Adrenal gland (tissue), 12 donors: Measurements from ENCODE around the gene DCTN1. TPM values are rescaled to one million over a fixed set of nuclear protein-coding genes. Genes with fewer than 3 reads are reported as not detected.

Source experiments
- DNase-seq, 7 donors: peaks; one replicate each; pipeline ENCODE4 v3.0.0-alpha.2; 2019 to 2020
- H3K27ac ChIP-seq, 5 donors: fragments of 200-600 bp; sonication (generic) in 4 of 5; 1 replicate in 3 of 5; 2 replicates in 2 of 5; pipeline versions ENCODE4 v1.5.1 to v1.8.0; 2016 to 2020; ENCODE audit warnings: mild to moderate bottlenecking in 1 of 5
- H3K27me3 ChIP-seq: fragments of 200-600 bp; 2 replicates; pipeline ENCODE4 v1.8.0; 2021
- H3K36me3 ChIP-seq, 2 donors: fragments of 200-600 bp; replicated peaks in 1 of 2; 1 replicate in 1 of 2; 2 replicates in 1 of 2; pipeline versions ENCODE4 v1.5.1 to v1.8.0; 2018 to 2022
- H3K4me1 ChIP-seq, 2 donors: fragments of 200-600 bp; replicated peaks in 1 of 2; 1 replicate in 1 of 2; 2 replicates in 1 of 2; pipeline versions ENCODE4 v1.5.1 to v1.8.0; 2018 to 2021
- H3K4me3 ChIP-seq, 4 donors: fragments of 200-600 bp; sonication (generic) in 3 of 4; one replicate each; pipeline ENCODE4 v1.5.1; 2016 to 2018
- H3K9me3 ChIP-seq, 3 donors: fragments of 200-600 bp; sonication (generic) in 1 of 3; replicated peaks in 1 of 3; 1 replicate in 2 of 3; 2 replicates in 1 of 3; pipeline versions ENCODE4 v1.5.1 to v1.8.0; 2016 to 2021
- POLR2A ChIP-seq, 2 donors: fragments of 450-650 bp; IDR thresholded peaks; one replicate each; pipeline ENCODE4 v1.6.1; 2017; ENCODE audit warnings: antibody characterized with exemption in 2 of 2, mild to moderate bottlenecking in 2 of 2, moderate library complexity in 1 of 2
- WGBS, 4 donors: extraction: QIAGEN DNeasy Blood & Tissue Kit in 2 of 4; methylation state at CpG; one replicate each; pipeline versions ENCODE4 v1.1.5 to v1.1.7; 2013 to 2017; 5-methylcytosine and 5-hydroxymethylcytosine counted together
- intact Hi-C, 2 donors: fragments of 100-400 bp; cut with DNase I; formaldehyde crosslinking; loops; one replicate each; pipeline versions ENCODE4 v1.14.1 to v1.15.0; 2022 to 2023
- polyA plus RNA-seq, 3 donors: library from polyadenylated mRNA; stranded (reverse); fragments of 200-250 nt in 2 of 3; fragments of 350-450 nt in 1 of 3; fragmentation: Illumina TruSeq in 1 of 3; extraction: RNeasy Lipid Tissue Mini Kit (QIAGEN cat#74804) in 1 of 3; gene quantifications; one replicate each; pipeline ENCODE4 v1.2.3, GENCODE V29; 2013 to 2014
- total RNA-seq, 9 donors: library from RNA; depleted of rRNA in 4 of 9; stranded (reverse); fragments of >200 nt in 4 of 9; fragments of 120-200 nt in 1 of 9; fragmentation: NEBNext Ultra II Directional in 1 of 9; extraction: Animal tissue kit (Norgen Biotek cat#: 25700) in 1 of 9; gene quantifications; one replicate each; pipeline versions ENCODE4 v1.1.0 to v1.2.4, GENCODE V29; 2013 to 2023
- TF ChIP-seq, protein P1 (sequence below), 6 experiments: fragments of 450-650 bp in 4 of 6; fragments of 200-600 bp in 2 of 6; sonication (generic) in 1 of 6; IDR thresholded peaks; 1 replicate in 5 of 6; 2 replicates in 1 of 6; pipeline versions ENCODE4 v1.5.1 to v1.8.0; 2016 to 2021; ENCODE audit warnings: antibody characterized with exemption in 6 of 6, mild to moderate bottlenecking in 2 of 6, moderate library complexity in 1 of 6
- donor health status: healthy with polysubstance abuse.
- donor health status: Bipolar disorder and iron deficiency.
- donor health status: DM: yes; HTN: yes; CAD: no.
- donor health status: DM: no; HTN: no; CAD: no.
- donor health status: DM: no; HTN: no; CAD: no.
- donor health status: DM: yes; HTN: yes; CAD: no.

Gene DCTN1
- total and polyA plus RNA-seq, 12 donors, result 106 to 258 (median 146) TPM

- Histone ChIP-seq H3K9me3 (no peaks in the 10 kb centered on the region), H3K27me3 (no peaks in the 10 kb centered on the region), H3K36me3 (no peaks in the 10 kb centered on the region), H3K4me3 (peak overlapping the region in 3 of 4 donors; percentile 2 to 85 (median 78)), H3K4me1 (peaks cover 20 to 43% of the 10 kb centered on the region in 2 donors), H3K27ac (peak overlapping the region in 3 of 5 donors; percentile 84 to 92 (median 88))
- no peak for TF ChIP-seq POLR2A (IDR thresholded peaks at IDR 0.05)
- TF ChIP-seq, protein P1, sequence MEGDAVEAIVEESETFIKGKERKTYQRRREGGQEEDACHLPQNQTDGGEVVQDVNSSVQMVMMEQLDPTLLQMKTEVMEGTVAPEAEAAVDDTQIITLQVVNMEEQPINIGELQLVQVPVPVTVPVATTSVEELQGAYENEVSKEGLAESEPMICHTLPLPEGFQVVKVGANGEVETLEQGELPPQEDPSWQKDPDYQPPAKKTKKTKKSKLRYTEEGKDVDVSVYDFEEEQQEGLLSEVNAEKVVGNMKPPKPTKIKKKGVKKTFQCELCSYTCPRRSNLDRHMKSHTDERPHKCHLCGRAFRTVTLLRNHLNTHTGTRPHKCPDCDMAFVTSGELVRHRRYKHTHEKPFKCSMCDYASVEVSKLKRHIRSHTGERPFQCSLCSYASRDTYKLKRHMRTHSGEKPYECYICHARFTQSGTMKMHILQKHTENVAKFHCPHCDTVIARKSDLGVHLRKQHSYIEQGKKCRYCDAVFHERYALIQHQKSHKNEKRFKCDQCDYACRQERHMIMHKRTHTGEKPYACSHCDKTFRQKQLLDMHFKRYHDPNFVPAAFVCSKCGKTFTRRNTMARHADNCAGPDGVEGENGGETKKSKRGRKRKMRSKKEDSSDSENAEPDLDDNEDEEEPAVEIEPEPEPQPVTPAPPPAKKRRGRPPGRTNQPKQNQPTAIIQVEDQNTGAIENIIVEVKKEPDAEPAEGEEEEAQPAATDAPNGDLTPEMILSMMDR (IDR thresholded peaks at IDR 0.05), result no peak
- intact Hi-C loops, result loop anchor here (10.0 kb wide), 2 partner anchors 56 to 136 kb away; no protein-coding TSS in a partner anchor
- peak in 2 of 7 donors; percentile 24 to 39 for DNase-seq
- WGBS, 4 donors, result 0 to 1% (median 0%) methylated on average over 3 to 11 of the region's 11 CpGs
Measured at GRCh38 chr2:74391209-74391579, 11.1 kb upstream of the DCTN1 start.

DNA sequence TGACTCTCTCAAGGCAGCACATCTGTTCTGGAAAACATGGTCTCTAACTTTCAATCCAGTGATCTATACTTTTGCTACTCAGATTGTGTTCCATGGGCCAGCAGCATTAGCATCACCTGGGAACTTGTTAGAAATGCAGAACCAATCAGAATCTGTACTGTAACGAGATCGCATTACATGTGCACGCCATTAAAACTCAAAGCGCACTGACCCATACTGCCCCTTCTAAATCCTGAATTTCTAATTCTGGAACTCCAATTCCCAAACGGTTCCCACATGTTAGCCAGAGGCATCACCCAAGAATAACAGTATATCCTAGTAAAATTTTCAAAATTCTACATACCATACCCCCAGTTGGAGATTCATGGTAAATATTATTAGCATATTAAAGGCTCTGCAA is 10.5 kb upstream of the DCTN1 start:
- Histone ChIP-seq H3K36me3 (peaks cover 0 to under 1% of the 10 kb centered on the region in 2 donors), H3K27ac (peak overlapping the region in 1 of 5 donors; percentile 88), H3K4me3 (peak overlapping the region in 1 of 4 donors; percentile 85), H3K4me1 (peaks cover 20 to 47% of the 10 kb centered on the region in 2 donors), H3K27me3 (no peaks in the 10 kb centered on the region), H3K9me3 (no peaks in the 10 kb centered on the region)
- intact Hi-C loops, result loop anchor here (10.0 kb wide), 2 partner anchors 56 to 136 kb away; no protein-coding TSS in a partner anchor
- WGBS, 4 donors, result 56 to 73% (median 68%) methylated on average over 5 of the region's 5 CpGs
- no peak for TF ChIP-seq POLR2A (IDR thresholded peaks at IDR 0.05)
- TF ChIP-seq, protein P1 (IDR thresholded peaks at IDR 0.05), result no peak
- no peak for DNase-seq

DNA sequence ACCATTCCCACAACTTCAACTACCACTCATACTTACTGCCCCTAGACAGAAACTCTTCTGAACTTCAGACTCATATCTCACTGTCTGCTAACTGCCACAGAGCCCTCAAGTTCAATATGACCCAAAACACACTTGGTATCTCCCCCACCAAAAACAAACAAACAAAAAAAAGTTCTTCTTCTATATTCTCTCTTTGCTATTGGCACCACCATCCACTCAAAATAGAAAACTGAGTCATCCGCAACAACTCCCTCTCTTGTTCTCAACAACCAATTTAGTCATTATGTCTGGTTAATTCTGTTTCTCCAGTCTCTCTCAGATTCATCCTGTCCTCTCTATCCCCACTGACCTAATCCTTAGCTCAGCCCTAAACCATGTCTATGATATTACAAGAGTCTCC is 7.2 kb upstream of the DCTN1 start:
- Histone ChIP-seq H3K27me3 (no peaks in the 10 kb centered on the region), H3K4me1 (peaks cover 20 to 66% of the 10 kb centered on the region in 2 donors), H3K27ac (peak overlapping the region in 2 of 5 donors; percentile 68 to 74), H3K36me3 (peaks cover 0 to 5% of the 10 kb centered on the region in 2 donors), H3K9me3 (no peaks in the 10 kb centered on the region), H3K4me3 (no peak overlapping the region)
- no peak for DNase-seq
- TF ChIP-seq, protein P1 (IDR thresholded peaks at IDR 0.05), result no peak
- no peak for TF ChIP-seq POLR2A (IDR thresholded peaks at IDR 0.05)
- intact Hi-C loops, result no loop called here
- 49 to 71% (median 66%) methylated on average over 1 of the region's 1 CpG for WGBS, 4 donors

DNA sequence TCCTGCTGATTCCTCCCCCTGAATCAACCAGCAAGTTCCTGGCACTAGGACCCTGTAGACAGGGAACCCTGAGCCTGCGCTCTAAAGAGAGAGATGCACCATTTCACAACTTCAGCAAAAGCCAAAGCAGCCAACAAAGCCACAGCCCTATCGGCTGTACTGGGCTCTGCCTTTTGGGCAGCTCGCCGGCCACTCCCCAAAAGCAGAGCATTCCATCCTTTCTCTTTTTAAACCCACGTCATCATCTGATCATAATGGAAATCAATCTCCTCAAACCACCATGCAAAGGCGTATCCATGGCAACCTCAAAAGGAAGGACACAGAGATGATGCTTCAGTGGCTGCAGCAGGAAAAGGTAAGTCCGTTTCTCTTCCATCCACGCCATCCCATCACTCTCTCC is 5.3 kb upstream of the DCTN1 start:
- WGBS, 4 donors, result 77 to 85% (median 77%) methylated on average over 8 of the region's 8 CpGs
- intact Hi-C loops, result no loop called here
- no peaks in the 10 kb centered on the region for H3K9me3 ChIP-seq
- H3K36me3 ChIP-seq, result peaks cover 0 to 5% of the 10 kb centered on the region in 2 donors
- peak overlapping the region in 1 of 5 donors; percentile 74 for H3K27ac ChIP-seq
- peaks cover 18 to 70% of the 10 kb centered on the region in 2 donors for H3K4me1 ChIP-seq
- DNase-seq, result peak in 1 of 7 donors; percentile 13
- H3K4me3 ChIP-seq, result no peak overlapping the region
- no peaks in the 10 kb centered on the region for H3K27me3 ChIP-seq
- TF ChIP-seq, protein P1 (IDR thresholded peaks at IDR 0.05), result no peak
- TF ChIP-seq POLR2A (IDR thresholded peaks at IDR 0.05), result no peak
